HepG2 (cell line): ENCODE data around the gene PARK7. TPM values are rescaled to one million over a fixed set of nuclear protein-coding genes. Genes with fewer than 3 reads are reported as not detected.

Source experiments
- AKNA ChIP-seq: sonication (generic); formaldehyde crosslinking; IDR thresholded peaks from 2 replicates; pipeline ENCODE4 v1.4.0; 2020; ENCODE audit warnings: missing genetic modification reagents, borderline replicate concordance
- ATF6 ChIP-seq: sonication (generic); formaldehyde crosslinking; conservative IDR thresholded peaks from 2 replicates; pipeline ENCODE4 v1.4.0; 2020; ENCODE audit warnings: missing genetic modification reagents
- FOXK2 ChIP-seq: fragments of 450-650 bp; IDR thresholded peaks from 2 replicates; pipeline ENCODE4 v1.6.1; 2016
- IRF1 ChIP-seq: sonication (generic); formaldehyde crosslinking; IDR thresholded peaks from 2 replicates; pipeline ENCODE4 v1.4.0; 2020; ENCODE audit warnings: low read depth, mild to moderate bottlenecking, missing genetic modification reagents
- MAF1 ChIP-seq: sonication (generic); formaldehyde crosslinking; IDR thresholded peaks from 2 replicates; pipeline ENCODE4 v1.5.0; 2020; ENCODE audit warnings: missing genetic modification reagents, borderline replicate concordance
- MTA1 ChIP-seq: sonication (generic); formaldehyde crosslinking; IDR thresholded peaks from 2 replicates; pipeline ENCODE4 v1.4.0; 2020; ENCODE audit warnings: missing genetic modification reagents, mild to moderate bottlenecking, borderline replicate concordance
- THAP7 ChIP-seq: sonication (generic); formaldehyde crosslinking; IDR thresholded peaks from 2 replicates; pipeline ENCODE4 v1.8.1; 2023; ENCODE audit warnings: mild to moderate bottlenecking, missing genetic modification reagents
- YEATS2 ChIP-seq: sonication (generic); formaldehyde crosslinking; IDR thresholded peaks from 2 replicates; pipeline ENCODE4 v1.4.0; 2020; ENCODE audit warnings: missing genetic modification reagents, borderline replicate concordance
- ZNF510 ChIP-seq: sonication (generic); formaldehyde crosslinking; IDR thresholded peaks from 2 replicates; pipeline ENCODE4 v1.4.0; 2020; ENCODE audit warnings: low read depth, mild to moderate bottlenecking, missing genetic modification reagents
- ZNF644 ChIP-seq: IDR thresholded peaks from 2 replicates; pipeline ENCODE4 v1.6.1; 2016; ENCODE audit warnings: low read depth
- ZNF766 ChIP-seq: sonication (generic); formaldehyde crosslinking; IDR thresholded peaks from 2 replicates; pipeline ENCODE4 v1.5.0; 2020; ENCODE audit warnings: missing genetic modification reagents, borderline replicate concordance
- ZNF839 ChIP-seq: sonication (generic); formaldehyde crosslinking; IDR thresholded peaks from 2 replicates; pipeline ENCODE4 v1.4.0; 2020; ENCODE audit warnings: missing genetic modification reagents, mild to moderate bottlenecking, borderline replicate concordance
- polyA plus RNA-seq, 8 experiments: library from polyadenylated mRNA; depleted of rRNA in 3 of 8; stranded (reverse) in 7 of 8; unstranded in 1 of 8; fragments of >200 nt; fragmentation: Illumina TruSeq in 4 of 8; extraction: Trizol in 4 of 8; gene quantifications; 2 replicates each; pipeline versions ENCODE4 v1.2.1 to v1.2.3, GENCODE V29; 2011 to 2016; ENCODE audit warnings: low read depth in 4 of 8, missing spikeins in 1 of 8, mixed read lengths in 1 of 8; ENCODE audit not compliant: insufficient read depth in 1 of 8
- total RNA-seq, 5 experiments: library from RNA; depleted of rRNA; stranded (reverse); fragments of >200 nt; fragmentation: Illumina TruSeq; extraction: Trizol; gene quantifications; 2 replicates each; pipeline ENCODE4 v1.2.3, GENCODE V29; 2016; ENCODE audit warnings: low read depth in 1 of 5

The PARK7 gene
- total and polyA plus RNA-seq, 2 of the 13 experiments (the other 11 are each of a cell fraction or from before 2014, with no cell fraction given) = 212 to 296 TPM

GRCh38 chr1:8010080-8010664 lies 48.7 kb downstream of the PARK7 start (continued):
- no peak for TF ChIP-seq ATF6
- no peak for TF ChIP-seq IRF1 (CRISPR knock-in tag)
- TF ChIP-seq ZNF839 (CRISPR knock-in tag) = no peak
- no peak for TF ChIP-seq ZNF510 (CRISPR knock-in tag)
- TF ChIP-seq YEATS2 = no peak
- no peak for TF ChIP-seq ZNF766 (CRISPR knock-in tag)
- TF ChIP-seq MTA1 (CRISPR knock-in tag) = no peak
- no peak for TF ChIP-seq AKNA (CRISPR knock-in tag)
- TF ChIP-seq ZNF644 = no peak
- no peak for TF ChIP-seq THAP7
- TF ChIP-seq MAF1 (CRISPR knock-in tag) = no peak
- no peak for TF ChIP-seq FOXK2
